Embryonic facial prominence (tissue), 1 donor: Measurements from ENCODE around the gene CLTC.

Source experiments
- DNase-seq: peaks from one replicate; pipeline ENCODE4 v3.0.0-alpha.2; 2016; ENCODE audit errors: extremely low spot score

CLTC gene

DNA sequence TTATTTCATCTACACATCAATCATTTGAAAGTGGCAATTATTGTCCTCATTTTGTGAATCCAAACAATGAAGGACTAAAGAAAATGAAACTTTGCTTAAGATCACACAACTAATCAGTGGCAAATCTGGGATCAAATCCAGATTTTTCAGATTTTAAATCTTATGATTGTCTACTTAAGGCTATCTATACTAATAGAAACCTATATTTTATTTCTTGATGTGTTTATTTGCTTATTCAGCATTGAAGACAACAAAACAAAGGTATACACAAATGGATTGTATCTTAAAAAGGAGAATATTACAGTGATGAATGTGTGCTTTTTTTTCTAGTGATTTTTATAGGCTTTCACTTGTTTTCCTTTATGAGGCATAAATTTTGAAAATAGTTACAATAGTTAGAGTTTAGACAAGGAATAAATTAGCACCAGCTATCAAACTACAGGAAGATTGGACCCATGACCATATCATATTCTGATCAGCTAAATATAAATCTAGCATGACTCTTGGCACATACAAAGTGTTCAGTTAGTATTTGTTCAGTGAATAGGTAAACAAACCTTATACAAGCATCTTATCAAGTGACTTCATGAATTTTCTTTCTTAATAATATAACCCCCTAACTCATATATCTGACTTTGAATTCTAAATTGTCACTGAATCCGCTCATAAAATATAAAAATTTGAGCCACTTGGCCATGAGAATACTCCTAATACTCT is 108.3 kb downstream of the CLTC start:
- no peak for DNase-seq

DNA sequence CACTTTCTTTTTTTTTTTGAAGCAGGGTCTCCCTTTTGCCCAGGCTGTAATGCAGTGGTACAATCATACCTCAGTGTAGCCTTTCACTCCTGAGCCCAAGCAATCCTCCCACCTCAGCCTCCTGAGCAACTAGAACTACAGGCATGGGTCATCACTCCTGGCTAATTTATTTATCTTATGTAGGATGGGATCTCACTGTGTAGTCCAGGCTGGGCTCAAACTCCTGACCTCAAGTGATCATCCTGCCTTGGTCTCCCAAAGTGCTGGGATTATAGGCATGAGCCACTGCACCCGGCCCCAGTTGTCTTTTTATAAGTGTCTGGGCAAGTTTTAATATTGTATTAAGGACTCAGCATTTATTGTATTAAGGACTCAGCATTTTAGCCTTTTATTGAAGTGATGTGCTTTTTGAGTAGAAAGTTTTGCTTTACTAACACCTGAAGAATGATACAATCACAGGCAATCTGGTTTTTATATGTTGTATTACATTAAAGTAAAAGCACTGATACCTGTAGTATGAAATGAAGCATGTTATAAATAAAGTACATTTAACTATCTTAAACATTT is 110.7 kb downstream of the CLTC start:
- DNase-seq, result no peak

DNA sequence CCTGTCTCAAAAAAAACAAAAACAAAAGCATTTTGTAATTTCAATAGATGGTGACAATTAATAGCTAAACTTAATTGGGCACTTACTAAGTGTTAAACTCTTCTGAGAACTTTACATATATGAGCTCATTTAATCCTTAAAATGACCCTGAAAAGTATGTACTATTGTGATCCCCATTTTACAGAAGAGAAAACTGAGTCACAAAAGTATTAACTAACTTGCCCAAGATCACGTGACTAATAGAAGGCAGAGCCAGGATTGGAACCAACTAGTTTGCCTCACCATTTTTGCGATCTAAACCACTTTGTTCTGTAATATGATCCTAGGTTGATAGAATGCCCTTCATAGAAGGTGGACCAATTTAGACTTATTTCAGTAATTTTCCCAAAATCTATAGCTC is 114.0 kb downstream of the CLTC start:
- no peak for DNase-seq

DNA sequence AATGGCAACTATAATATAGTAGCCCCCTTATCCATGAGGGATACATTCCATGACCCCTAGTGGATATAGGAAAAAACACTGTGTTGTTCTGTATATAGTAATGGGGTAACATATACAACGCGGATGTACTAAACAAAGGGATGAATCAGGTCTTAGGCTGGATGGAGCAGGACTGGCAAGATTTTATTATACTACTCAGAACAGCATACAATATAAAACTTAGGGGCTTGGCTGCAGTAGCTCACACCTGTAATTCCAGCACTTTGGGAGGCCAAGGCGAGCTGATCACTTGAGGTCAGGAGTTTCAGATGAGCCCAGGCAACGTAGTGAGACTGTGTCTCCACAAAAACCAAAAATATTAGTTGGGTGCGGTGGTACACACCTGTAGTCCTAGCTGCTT is 114.5 kb downstream of the CLTC start:
- DNase-seq, result no peak

DNA sequence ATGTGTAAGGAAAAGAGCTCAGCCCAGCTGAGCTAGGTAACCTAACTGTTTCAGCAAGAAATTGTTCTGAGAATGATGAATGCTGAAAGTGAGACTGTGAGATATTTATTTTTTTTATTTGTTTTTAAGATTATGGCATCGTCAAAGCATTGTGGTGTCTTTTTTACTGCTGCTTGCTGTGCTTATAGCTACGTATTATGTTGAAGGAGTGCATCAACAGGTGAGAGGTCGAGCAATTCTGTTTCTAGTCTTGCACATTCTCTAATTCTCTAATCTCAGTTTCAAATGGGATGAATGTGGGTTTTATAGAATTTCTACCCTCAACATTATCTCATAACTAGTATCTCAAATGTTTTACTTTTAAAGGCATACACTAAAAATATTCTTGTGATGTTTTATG is 117.6 kb downstream of the CLTC start:
- DNase-seq, result no peak

DNA sequence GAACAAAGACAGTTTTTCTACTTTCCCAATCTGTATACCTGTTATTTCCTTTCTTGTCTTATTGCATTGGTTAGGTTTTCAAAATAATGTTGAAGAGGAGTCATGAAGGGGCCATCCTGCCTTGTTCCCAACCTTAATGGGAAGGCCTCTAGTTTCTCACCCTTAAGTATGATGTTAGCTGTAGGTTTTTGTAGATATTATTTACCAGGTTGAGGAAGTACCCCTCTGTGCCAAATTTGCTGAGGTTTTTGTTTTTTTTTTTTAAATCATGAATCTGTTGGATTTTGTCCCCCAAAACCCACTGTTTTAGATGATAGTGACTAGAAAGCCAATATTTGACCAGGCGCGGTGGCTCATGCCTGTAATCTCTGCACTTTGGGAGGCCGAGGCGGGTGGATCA is 124.1 kb downstream of the CLTC start:
- DNase-seq, result no peak

DNA sequence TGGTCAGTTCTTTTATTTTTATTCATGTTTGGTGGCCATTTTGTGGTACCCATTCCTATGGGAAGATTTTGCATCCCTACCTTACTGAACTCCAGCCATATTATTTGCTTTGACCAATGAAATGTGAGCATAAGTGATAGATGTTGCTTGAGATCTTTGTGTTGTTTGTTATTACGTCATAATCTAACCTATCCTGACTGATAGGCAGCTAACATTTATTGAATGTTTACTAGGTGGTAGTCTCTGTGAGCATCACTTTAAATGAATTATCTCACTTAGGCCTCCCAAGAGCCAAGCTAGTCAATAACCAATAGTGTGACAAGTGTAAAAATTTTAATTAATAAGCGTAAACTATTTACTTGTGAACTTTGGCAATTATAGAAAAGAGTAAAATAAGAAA is 125.3 kb downstream of the CLTC start:
- no peak for DNase-seq
